Psoas muscle (tissue), 8 donors: ENCODE measurements around the gene NOTCH2. TPM values are rescaled to one million over a fixed set of nuclear protein-coding genes. Genes with fewer than 3 reads are reported as not detected.

Experiments used
- ATAC-seq, 4 donors: fragments of 200-7000 bp; cut with Tn5 transposase; one replicate each; pipeline ENCODE4 v1.9.1; 2020; ENCODE audit warnings: moderate library complexity in 3 of 4, mild to moderate bottlenecking in 2 of 4
- DNase-seq, 2 donors: peaks; one replicate each; pipeline ENCODE4 v3.0.0-alpha.2; 2020
- H3K27ac ChIP-seq: fragments of 200-600 bp; one replicate; pipeline ENCODE4 v1.8.0; 2022
- H3K27me3 ChIP-seq, 3 donors: fragments of 200-600 bp in 1 of 3; one replicate each; pipeline versions ENCODE4 v1.6.1 to v1.8.0; 2013 to 2022; ENCODE audit warnings: low read length in 2 of 3, mild to moderate bottlenecking in 2 of 3, moderate library complexity in 1 of 3; ENCODE audit not compliant: insufficient read depth in 3 of 3
- H3K36me3 ChIP-seq, 2 donors: fragments of 200-600 bp in 1 of 2; one replicate each; pipeline versions ENCODE4 v1.6.1 to v1.8.0; 2013 to 2022; ENCODE audit warnings: low read depth in 1 of 2, mild to moderate bottlenecking in 1 of 2, moderate library complexity in 1 of 2; ENCODE audit not compliant: insufficient read depth in 1 of 2
- H3K4me1 ChIP-seq: fragments of 200-600 bp; one replicate; pipeline ENCODE4 v1.8.0; 2022
- H3K4me3 ChIP-seq: fragments of 200-600 bp; one replicate; pipeline ENCODE4 v1.8.0; 2022; ENCODE audit warnings: mild to moderate bottlenecking
- H3K9me3 ChIP-seq: fragments of 200-600 bp; one replicate; pipeline ENCODE4 v1.8.0; 2022
- CTCF ChIP-seq: fragments of 200-600 bp; IDR thresholded peaks from one replicate; pipeline ENCODE4 v1.8.0; 2022; ENCODE audit warnings: antibody characterized with exemption
- WGBS, 3 donors: extraction: QIAGEN DNeasy Blood & Tissue Kit; methylation state at CpG; one replicate each; pipeline versions ENCODE4 v1.1.6 to v1.1.7; 2013; 5-methylcytosine and 5-hydroxymethylcytosine counted together
- intact Hi-C, 2 donors: fragments of 100-400 bp; cut with DNase I; formaldehyde crosslinking; loops; one replicate each; pipeline versions ENCODE4 v1.11.0 to v1.14.2; 2022
- polyA plus RNA-seq, 3 donors: library from polyadenylated mRNA; stranded (reverse); fragments of 200-250 nt; gene quantifications; one replicate each; pipeline ENCODE4 v1.2.3, GENCODE V29; 2013
- total RNA-seq, 4 donors: library from RNA; stranded (reverse); fragmentation: NEBNext Ultra II Directional in 2 of 4; extraction: Animal tissue kit (Norgen Biotek cat#: 25700) in 2 of 4; gene quantifications; one replicate each; pipeline versions ENCODE4 v1.2.1 to v1.2.4, GENCODE V29; 2021 to 2023
- donor health status: healthy with polysubstance abuse.
- donor health status: DM: no; HTN: no; CAD: no; lungs with moderate emphysema.
- donor health status: Bipolar disorder and iron deficiency.
- donor health status: healthy.
- donor health status: DM: yes; HTN: yes; CAD: no.
- donor health status: DM: no; HTN: no; CAD: no.
- donor health status: DM: no; HTN: no; CAD: no.
- donor health status: DM: yes; HTN: yes; CAD: no.

The NOTCH2 gene
- total and polyA plus RNA-seq, 7 donors, result 2.1 to 19.7 (median 15.4) TPM

GRCh38 chr1:119915517-119915916, 153.9 kb downstream of the NOTCH2 start:
- H3K9me3 ChIP-seq, result no peaks in the 10 kb centered on the region
- ATAC-seq (no peak), DNase-seq (no peak)
- no peak overlapping the region for H3K27ac ChIP-seq
- no peak for TF ChIP-seq CTCF
- no peak overlapping the region for H3K4me3 ChIP-seq
- peaks cover 6 to 82% of the 10 kb centered on the region in 2 donors for H3K36me3 ChIP-seq
- intact Hi-C loops, result no loop called here
- H3K27me3 ChIP-seq, result no peaks in the 10 kb centered on the region
- 89 to 91% (median 90%) methylated on average over 6 of the region's 6 CpGs for WGBS, 3 donors
- no peaks in the 10 kb centered on the region for H3K4me1 ChIP-seq

GRCh38 chr1:119914071-119914470, 155.4 kb downstream of the NOTCH2 start:
- WGBS, 3 donors, result 29 to 38% (median 32%) methylated on average over 1 of the region's 1 CpG
- Histone ChIP-seq H3K36me3 (peaks cover 6 to 68% of the 10 kb centered on the region in 2 donors), H3K4me3 (no peak overlapping the region), H3K27ac (no peak overlapping the region), H3K4me1 (no peaks in the 10 kb centered on the region), H3K9me3 (no peaks in the 10 kb centered on the region), H3K27me3 (no peaks in the 10 kb centered on the region)
- ATAC-seq (no peak), DNase-seq (no peak)
- TF ChIP-seq CTCF, result no peak
- intact Hi-C loops, result no loop called here

GRCh38 chr1:119912963-119913362, 156.5 kb downstream of the NOTCH2 start:
- H3K4me1 ChIP-seq, result no peaks in the 10 kb centered on the region
- ATAC-seq (no peak), DNase-seq (no peak)
- peaks cover 6 to 57% of the 10 kb centered on the region in 2 donors for H3K36me3 ChIP-seq
- WGBS, 3 donors, result 94 to 96% (median 95%) methylated on average over 3 of the region's 3 CpGs
- no peaks in the 10 kb centered on the region for H3K9me3 ChIP-seq
- intact Hi-C loops, result no loop called here
- H3K27me3 ChIP-seq, result no peaks in the 10 kb centered on the region
- no peak overlapping the region for H3K4me3 ChIP-seq
- no peak for TF ChIP-seq CTCF
- no peak overlapping the region for H3K27ac ChIP-seq

- Histone ChIP-seq H3K4me1 (no peaks in the 10 kb centered on the region), H3K27me3 (no peaks in the 10 kb centered on the region), H3K9me3 (no peaks in the 10 kb centered on the region), H3K27ac (no peak overlapping the region), H3K4me3 (no peak overlapping the region), H3K36me3 (peaks cover 2 to 46% of the 10 kb centered on the region in 2 donors)
- intact Hi-C loops, result no loop called here
- ATAC-seq (no peak), DNase-seq (no peak)
- TF ChIP-seq CTCF, result no peak
- 85 to 88% (median 87%) methylated on average over 2 of the region's 2 CpGs for WGBS, 3 donors
Observed at GRCh38 chr1:119911775-119912174, 157.7 kb downstream of the NOTCH2 start.

- peaks cover 2 to 35% of the 10 kb centered on the region in 2 donors for H3K36me3 ChIP-seq
- ATAC-seq, result no peak
- no peak overlapping the region for H3K27ac ChIP-seq
- H3K4me3 ChIP-seq, result no peak overlapping the region
- intact Hi-C loops, result no loop called here
- H3K27me3 ChIP-seq, result no peaks in the 10 kb centered on the region
- no peaks in the 10 kb centered on the region for H3K4me1 ChIP-seq
- no peak for TF ChIP-seq CTCF
- no peaks in the 10 kb centered on the region for H3K9me3 ChIP-seq
- WGBS, 3 donors, result 62 to 78% (median 76%) methylated on average over 4 of the region's 4 CpGs
- no peak for DNase-seq
Observed at GRCh38 chr1:119910618-119911017, 158.8 kb downstream of the NOTCH2 start.
